ENCODE results near the gene ATP6V0E2. TPM values are rescaled to one million over a fixed set of nuclear protein-coding genes. Genes with fewer than 3 reads are reported as not detected.

The ATP6V0E2 gene
- polyA plus RNA-seq, 2 donors, result 5.3 to 9.8 TPM

DNA sequence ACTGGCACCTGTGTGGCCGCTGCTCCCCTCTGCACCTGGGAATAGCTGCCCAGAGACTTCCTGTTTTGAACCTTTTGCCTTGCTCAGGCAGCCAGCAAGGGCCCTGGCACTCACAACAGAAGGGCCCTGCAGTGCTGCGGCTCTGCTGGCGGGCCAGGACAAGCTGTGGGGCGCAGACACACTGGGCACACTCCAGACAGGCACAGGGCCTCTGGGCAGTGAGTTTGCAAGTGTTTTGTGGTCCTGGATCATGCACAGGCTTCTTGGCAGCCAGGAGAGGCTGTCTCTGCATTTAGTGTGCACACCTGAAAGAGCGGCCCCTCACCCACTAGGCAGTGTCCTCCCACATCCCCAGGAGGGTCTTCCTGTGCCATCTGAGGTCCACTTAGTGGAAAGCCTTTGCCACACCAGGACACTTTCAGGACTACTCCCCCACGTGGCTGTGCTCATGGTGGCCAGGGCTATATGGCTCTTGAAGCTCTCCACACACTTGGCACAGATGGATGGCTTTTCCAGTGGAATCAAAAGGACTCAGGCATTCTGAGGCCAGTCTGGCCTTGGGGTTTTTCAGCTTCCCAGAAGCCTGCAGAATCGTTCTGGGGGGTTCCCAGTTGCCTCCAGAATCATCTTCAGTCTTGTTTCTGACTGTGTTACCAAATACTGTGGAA is 5.0 kb upstream of the ATP6V0E2 start:
- Histone ChIP-seq H3K4me1 (ENCODE audit: control insufficient read depth in 2 of 2, insufficient read depth in 2 of 2, low read length in 1 of 2) (peaks cover 0 to 4% of the 10 kb centered on the region in 2 donors), H3K27me3 (ENCODE audit: control insufficient read depth in 1 of 2, insufficient read depth in 2 of 2, low read length in 2 of 2) (no peaks in the 10 kb centered on the region), H3K27ac (ENCODE audit: low read depth in 2 of 2, low read length in 1 of 2) (no peak overlapping the region), H3K9me3 (ENCODE audit: control insufficient read depth in 2 of 2, insufficient read depth in 1 of 2, low read depth in 1 of 2, low read length in 1 of 2) (no peaks in the 10 kb centered on the region), H3K4me3 (ENCODE audit: low read depth in 1 of 2, low read length in 2 of 2) (no peak overlapping the region), H3K36me3 (ENCODE audit: control insufficient read depth in 2 of 2, insufficient read depth in 2 of 2, low read length in 1 of 2) (peaks cover 11% of the 10 kb centered on the region in 2 donors)
- WGBS, 2 donors, result 54% methylated on average over 7 of the region's 7 CpGs

GRCh38 chr7:149869291-149869650 is 4.5 kb upstream of the ATP6V0E2 start:
- peaks cover 6 to 8% of the 10 kb centered on the region in 2 donors for H3K36me3 ChIP-seq (ENCODE audit: control insufficient read depth in 2 of 2, insufficient read depth in 2 of 2, low read length in 1 of 2)
- no peaks in the 10 kb centered on the region for H3K27me3 ChIP-seq (ENCODE audit: control insufficient read depth in 1 of 2, insufficient read depth in 2 of 2, low read length in 2 of 2)
- no peak overlapping the region for H3K4me3 ChIP-seq (ENCODE audit: low read depth in 1 of 2, low read length in 2 of 2)
- no peaks in the 10 kb centered on the region for H3K9me3 ChIP-seq (ENCODE audit: control insufficient read depth in 2 of 2, insufficient read depth in 1 of 2, low read depth in 1 of 2, low read length in 1 of 2)
- H3K4me1 ChIP-seq (ENCODE audit: control insufficient read depth in 2 of 2, insufficient read depth in 2 of 2, low read length in 1 of 2), result peaks cover 0 to 4% of the 10 kb centered on the region in 2 donors
- peak overlapping the region in 1 of 2 donors; percentile 26 for H3K27ac ChIP-seq (ENCODE audit: low read depth in 2 of 2, low read length in 1 of 2)
- 85 to 86% methylated on average over 5 of the region's 5 CpGs for WGBS, 2 donors

- H3K9me3 ChIP-seq (ENCODE audit: control insufficient read depth in 2 of 2, insufficient read depth in 1 of 2, low read depth in 1 of 2, low read length in 1 of 2), result no peaks in the 10 kb centered on the region
- 55 to 81% methylated on average over 6 of the region's 6 CpGs for WGBS, 2 donors
- H3K27ac ChIP-seq (ENCODE audit: low read depth in 2 of 2, low read length in 1 of 2), result no peak overlapping the region
- H3K4me1 ChIP-seq (ENCODE audit: control insufficient read depth in 2 of 2, insufficient read depth in 2 of 2, low read length in 1 of 2), result peaks cover 0 to 6% of the 10 kb centered on the region in 2 donors
- no peaks in the 10 kb centered on the region for H3K27me3 ChIP-seq (ENCODE audit: control insufficient read depth in 1 of 2, insufficient read depth in 2 of 2, low read length in 2 of 2)
- peaks cover 2 to 3% of the 10 kb centered on the region in 2 donors for H3K36me3 ChIP-seq (ENCODE audit: control insufficient read depth in 2 of 2, insufficient read depth in 2 of 2, low read length in 1 of 2)
- no peak overlapping the region for H3K4me3 ChIP-seq (ENCODE audit: low read depth in 1 of 2, low read length in 2 of 2)
These were observed 3.9 kb upstream of the ATP6V0E2 start for GRCh38 chr7:149869867-149870266.

- Histone ChIP-seq H3K4me1 (ENCODE audit: control insufficient read depth in 2 of 2, insufficient read depth in 2 of 2, low read length in 1 of 2) (peaks cover 0 to 6% of the 10 kb centered on the region in 2 donors), H3K4me3 (ENCODE audit: low read depth in 1 of 2, low read length in 2 of 2) (no peak overlapping the region), H3K36me3 (ENCODE audit: control insufficient read depth in 2 of 2, insufficient read depth in 2 of 2, low read length in 1 of 2) (peaks cover 0 to 3% of the 10 kb centered on the region in 2 donors), H3K27me3 (ENCODE audit: control insufficient read depth in 1 of 2, insufficient read depth in 2 of 2, low read length in 2 of 2) (no peaks in the 10 kb centered on the region), H3K27ac (ENCODE audit: low read depth in 2 of 2, low read length in 1 of 2) (no peak overlapping the region), H3K9me3 (ENCODE audit: control insufficient read depth in 2 of 2, insufficient read depth in 1 of 2, low read depth in 1 of 2, low read length in 1 of 2) (no peaks in the 10 kb centered on the region)
- WGBS, 2 donors, result 78 to 85% methylated on average over 3 of the region's 3 CpGs
These were observed 3.5 kb upstream of the ATP6V0E2 start for GRCh38 chr7:149870274-149870673.

GRCh38 chr7:149870701-149871483 is 2.9 kb upstream of the ATP6V0E2 start:
- peaks cover 0 to 3% of the 10 kb centered on the region in 2 donors for H3K36me3 ChIP-seq (ENCODE audit: control insufficient read depth in 2 of 2, insufficient read depth in 2 of 2, low read length in 1 of 2)
- WGBS, 2 donors, result 84% methylated on average over 12 of the region's 12 CpGs
- no peak overlapping the region for H3K27ac ChIP-seq (ENCODE audit: low read depth in 2 of 2, low read length in 1 of 2)
- no peaks in the 10 kb centered on the region for H3K9me3 ChIP-seq (ENCODE audit: control insufficient read depth in 2 of 2, insufficient read depth in 1 of 2, low read depth in 1 of 2, low read length in 1 of 2)
- H3K4me3 ChIP-seq (ENCODE audit: low read depth in 1 of 2, low read length in 2 of 2), result no peak overlapping the region
- no peaks in the 10 kb centered on the region for H3K27me3 ChIP-seq (ENCODE audit: control insufficient read depth in 1 of 2, insufficient read depth in 2 of 2, low read length in 2 of 2)
- H3K4me1 ChIP-seq (ENCODE audit: control insufficient read depth in 2 of 2, insufficient read depth in 2 of 2, low read length in 1 of 2), result peaks cover 0 to 6% of the 10 kb centered on the region in 2 donors

- Histone ChIP-seq H3K4me1 (ENCODE audit: control insufficient read depth in 2 of 2, insufficient read depth in 2 of 2, low read length in 1 of 2) (peaks cover 0 to 6% of the 10 kb centered on the region in 2 donors), H3K27ac (ENCODE audit: low read depth in 2 of 2, low read length in 1 of 2) (no peak overlapping the region), H3K36me3 (ENCODE audit: control insufficient read depth in 2 of 2, insufficient read depth in 2 of 2, low read length in 1 of 2) (no peaks in the 10 kb centered on the region), H3K27me3 (ENCODE audit: control insufficient read depth in 1 of 2, insufficient read depth in 2 of 2, low read length in 2 of 2) (no peaks in the 10 kb centered on the region), H3K9me3 (ENCODE audit: control insufficient read depth in 2 of 2, insufficient read depth in 1 of 2, low read depth in 1 of 2, low read length in 1 of 2) (no peaks in the 10 kb centered on the region), H3K4me3 (ENCODE audit: low read depth in 1 of 2, low read length in 2 of 2) (no peak overlapping the region)
- WGBS, 2 donors, result 84 to 87% methylated on average over 1 of the region's 1 CpG
These were observed 2.2 kb upstream of the ATP6V0E2 start for GRCh38 chr7:149871576-149871975.

DNA sequence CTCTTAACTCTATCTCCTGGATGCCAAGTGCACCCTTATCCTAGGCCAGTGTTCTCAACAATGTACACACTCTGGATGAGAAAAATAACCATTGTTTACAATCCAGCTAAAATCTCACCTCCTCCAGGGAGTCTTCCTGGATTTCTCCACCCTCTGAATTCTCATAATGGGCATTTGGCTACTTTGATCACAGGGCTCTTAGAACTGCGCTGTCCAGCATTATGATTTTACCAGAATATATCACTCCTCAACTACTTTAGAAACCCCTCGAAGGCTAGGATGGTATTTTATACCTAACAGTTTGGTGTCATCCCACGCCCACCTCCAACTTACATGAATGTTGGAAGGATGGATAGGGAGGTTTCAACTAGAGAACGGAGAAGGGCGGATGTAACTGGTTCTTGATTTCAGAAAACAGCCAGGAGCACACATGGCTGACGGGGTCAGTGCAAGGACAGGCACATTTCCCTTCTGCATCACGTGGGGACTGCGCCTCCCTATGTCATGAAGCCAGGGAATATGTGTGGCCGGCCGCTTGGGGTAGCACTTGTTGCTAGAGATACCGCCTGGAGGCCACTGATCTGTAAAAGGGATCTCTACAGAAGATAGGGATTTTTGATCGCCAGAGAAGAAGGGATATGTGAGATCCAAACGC is 1.2 kb upstream of the ATP6V0E2 start:
- Histone ChIP-seq H3K9me3 (ENCODE audit: control insufficient read depth in 2 of 2, insufficient read depth in 1 of 2, low read depth in 1 of 2, low read length in 1 of 2) (no peaks in the 10 kb centered on the region), H3K36me3 (ENCODE audit: control insufficient read depth in 2 of 2, insufficient read depth in 2 of 2, low read length in 1 of 2) (no peaks in the 10 kb centered on the region), H3K4me3 (ENCODE audit: low read depth in 1 of 2, low read length in 2 of 2) (peak overlapping the region in 1 of 2 donors; percentile 61), H3K4me1 (ENCODE audit: control insufficient read depth in 2 of 2, insufficient read depth in 2 of 2, low read length in 1 of 2) (peaks cover 0 to 6% of the 10 kb centered on the region in 2 donors), H3K27ac (ENCODE audit: low read depth in 2 of 2, low read length in 1 of 2) (peak overlapping the region; percentile 82 to 86), H3K27me3 (ENCODE audit: control insufficient read depth in 1 of 2, insufficient read depth in 2 of 2, low read length in 2 of 2) (no peaks in the 10 kb centered on the region)
- 22% methylated on average over 13 of the region's 13 CpGs for WGBS, 2 donors

DNA sequence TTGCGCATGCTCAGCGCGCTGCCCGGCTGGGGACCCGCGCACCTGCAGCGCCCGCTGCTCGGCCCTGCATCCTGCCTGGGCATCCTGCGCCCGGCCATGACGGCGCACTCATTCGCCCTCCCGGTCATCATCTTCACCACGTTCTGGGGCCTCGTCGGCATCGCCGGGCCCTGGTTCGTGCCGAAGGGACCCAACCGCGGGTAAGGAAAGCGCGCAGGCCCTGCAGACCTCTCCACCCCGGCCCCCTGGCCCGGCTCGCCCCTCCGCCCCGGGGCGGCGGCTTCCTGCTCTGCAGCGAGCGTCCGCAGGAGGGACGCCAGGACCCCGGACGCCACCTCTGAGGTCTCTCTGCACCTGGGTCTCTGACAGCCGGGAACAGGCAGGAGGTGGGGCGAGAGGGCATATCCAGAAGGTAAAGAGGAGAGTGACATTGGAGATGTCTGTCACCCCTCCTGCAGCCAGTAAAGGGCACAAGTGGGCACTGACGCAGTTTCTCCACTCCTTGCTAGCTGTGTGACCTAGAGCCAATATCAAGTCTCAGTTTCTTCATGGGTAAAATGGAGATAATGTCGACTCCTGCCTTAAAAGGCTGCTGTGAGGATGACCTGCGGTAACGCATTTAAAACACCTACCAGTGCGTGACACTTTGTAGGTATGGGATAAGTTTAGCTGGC is 338 bp downstream of the ATP6V0E2 start:
- Histone ChIP-seq H3K27me3 (ENCODE audit: control insufficient read depth in 1 of 2, insufficient read depth in 2 of 2, low read length in 2 of 2) (no peaks in the 10 kb centered on the region), H3K27ac (ENCODE audit: low read depth in 2 of 2, low read length in 1 of 2) (no peak overlapping the region), H3K9me3 (ENCODE audit: control insufficient read depth in 2 of 2, insufficient read depth in 1 of 2, low read depth in 1 of 2, low read length in 1 of 2) (no peaks in the 10 kb centered on the region), H3K4me1 (ENCODE audit: control insufficient read depth in 2 of 2, insufficient read depth in 2 of 2, low read length in 1 of 2) (peaks cover 0 to 2% of the 10 kb centered on the region in 2 donors), H3K4me3 (ENCODE audit: low read depth in 1 of 2, low read length in 2 of 2) (peak overlapping the region; percentile 61 to 70), H3K36me3 (ENCODE audit: control insufficient read depth in 2 of 2, insufficient read depth in 2 of 2, low read length in 1 of 2) (no peaks in the 10 kb centered on the region)
- 7 to 8% methylated on average over 46 of the region's 46 CpGs for WGBS, 2 donors

- Histone ChIP-seq H3K4me3 (ENCODE audit: low read depth in 1 of 2, low read length in 2 of 2) (no peak overlapping the region), H3K27ac (ENCODE audit: low read depth in 2 of 2, low read length in 1 of 2) (no peak overlapping the region), H3K4me1 (ENCODE audit: control insufficient read depth in 2 of 2, insufficient read depth in 2 of 2, low read length in 1 of 2) (peaks cover 0 to 2% of the 10 kb centered on the region in 2 donors), H3K9me3 (ENCODE audit: control insufficient read depth in 2 of 2, insufficient read depth in 1 of 2, low read depth in 1 of 2, low read length in 1 of 2) (no peaks in the 10 kb centered on the region), H3K27me3 (ENCODE audit: control insufficient read depth in 1 of 2, insufficient read depth in 2 of 2, low read length in 2 of 2) (no peaks in the 10 kb centered on the region), H3K36me3 (ENCODE audit: control insufficient read depth in 2 of 2, insufficient read depth in 2 of 2, low read length in 1 of 2) (no peaks in the 10 kb centered on the region)
- 74 to 76% methylated on average over 8 of the region's 8 CpGs for WGBS, 2 donors
These were observed 867 bp downstream of the ATP6V0E2 start for GRCh38 chr7:149874644-149875028.

Data from esophagus (tissue), 2 donors.